ENCODE results near the gene ZNF563. TPM values are rescaled to one million over a fixed set of nuclear protein-coding genes. Genes with fewer than 3 reads are reported as not detected.
A peak's percentile ranks its signal among the peaks of the same experiment; 100 is the strongest.

Gene ZNF563
- total and polyA plus RNA-seq, 2 of the 8 experiments (the other 6 are each of a cell fraction or from before 2014, with no cell fraction given), result 0.91 to 2.3 TPM

DNA sequence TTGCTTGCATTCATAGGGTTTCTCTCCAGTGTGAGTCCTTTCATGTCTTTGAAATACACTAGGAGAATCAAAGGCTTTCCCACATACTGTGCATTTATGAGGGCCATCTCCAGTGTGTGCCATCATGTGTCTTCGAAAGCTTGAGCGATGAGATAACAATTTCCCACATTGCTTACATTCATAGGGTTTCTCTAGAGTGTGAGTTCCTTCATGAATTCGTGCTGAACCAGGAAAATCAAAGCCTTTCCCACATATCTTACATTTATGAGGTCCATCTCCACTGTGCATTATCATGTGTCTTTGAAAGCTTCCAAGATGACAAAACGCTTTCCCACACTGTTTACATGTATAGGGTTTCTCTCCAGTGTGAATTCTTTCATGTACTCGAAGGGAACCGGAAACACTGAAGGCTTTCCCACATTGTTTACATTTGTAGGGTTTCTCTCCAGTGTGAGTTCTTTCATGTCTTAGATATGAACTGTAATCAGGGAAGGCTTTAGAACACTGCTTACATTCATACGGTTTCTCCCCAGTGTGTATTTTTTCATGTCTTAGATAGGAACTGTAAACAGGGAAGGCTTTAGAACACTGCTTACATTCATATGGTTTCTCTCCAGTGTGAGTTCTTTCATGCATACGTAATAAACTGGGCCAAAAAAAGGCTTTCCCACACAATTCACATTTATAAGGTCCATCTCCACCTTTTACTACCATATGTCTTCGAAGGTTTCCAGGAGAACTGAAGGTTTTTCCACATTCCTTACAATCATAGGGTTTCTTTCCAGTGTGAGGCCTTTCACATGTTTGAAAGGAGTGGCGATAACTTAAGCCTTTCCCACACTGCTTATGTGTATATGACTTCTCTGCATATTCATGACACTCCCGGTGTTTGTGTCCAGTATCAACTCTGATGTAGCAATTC, 60.2 kb downstream of the ZNF563 start:
- H3K27ac ChIP-seq (ENCODE audit: low read depth, low read length), result no peak overlapping the region
- no peaks in the 10 kb centered on the region for H3K23me2 ChIP-seq (ENCODE audit: low read depth, low read length)
- POLR2A ChIA-PET (ENCODE audit: partially characterized antibody), result no interaction called here
- H3K23ac ChIP-seq (ENCODE audit: insufficient read length), result no peak overlapping the region
- peaks cover 0 to 1% (median 0%) of the 10 kb centered on the region in 4 experiments; a peak in 1 of 7 replicates for H3K27me3 ChIP-seq (replicated peaks in 1 of 4; ENCODE audit: control insufficient read depth in 3 of 4, extremely low read depth in 1 of 4, insufficient read depth in 3 of 4, low read length in 3 of 4)
- H3K14ac ChIP-seq (ENCODE audit: insufficient read length), result no peak overlapping the region
- H2AK5ac ChIP-seq (ENCODE audit: low read depth, low read length), result no peak overlapping the region
- no peak overlapping the region for H3K56ac ChIP-seq (replicated peaks; ENCODE audit: insufficient read length, low read depth, low read length)
- no peak overlapping the region for H4K5ac ChIP-seq (ENCODE audit: insufficient read length, low read depth, low read length)
- CTCF ChIA-PET (ENCODE audit: partially characterized antibody), result no interaction called here
- FAIRE-seq (no peak), DNase-seq (ENCODE audit: low read depth in 1 of 2, low spot score in 2 of 2) (no peak)
- no peaks in the 10 kb centered on the region for H3K79me1 ChIP-seq (ENCODE audit: low read depth, low read length)
- no peak overlapping the region for H2BK5ac ChIP-seq (ENCODE audit: low read depth, low read length)
- H3K4me1 ChIP-seq (replicated peaks in 1 of 4; ENCODE audit: control insufficient read depth in 3 of 4, insufficient read depth in 4 of 4, low read length in 3 of 4), result no peaks in the 10 kb centered on the region
- H4K20me1 ChIP-seq (replicated peaks in 1 of 2; ENCODE audit: control insufficient read depth in 1 of 2, insufficient read depth in 2 of 2, low read length in 2 of 2), result no peaks in the 10 kb centered on the region
- no peak overlapping the region for H2BK20ac ChIP-seq (ENCODE audit: low read length)
- no peak overlapping the region for H2BK15ac ChIP-seq (ENCODE audit: low read length)
- H2BK120ac ChIP-seq (replicated peaks; ENCODE audit: low read depth, low read length), result no peak overlapping the region
- H3K36me3 ChIP-seq (ENCODE audit: control insufficient read depth in 2 of 4, insufficient read depth in 4 of 4, low read length in 3 of 4), result peaks cover 0 to 50% (median 17%) of the 10 kb centered on the region in 4 experiments; a peak in 5 of 8 replicates
- no peak overlapping the region for H4K91ac ChIP-seq (replicated peaks; ENCODE audit: insufficient read length, low read length)
- H3K4ac ChIP-seq (replicated peaks; ENCODE audit: insufficient read length, low read depth, low read length), result no peak overlapping the region
- H3K79me2 ChIP-seq (ENCODE audit: control insufficient read depth in 1 of 2, insufficient read depth in 2 of 2, low read length in 2 of 2), result no peaks in the 10 kb centered on the region
- no peak overlapping the region for H3K4me2 ChIP-seq (ENCODE audit: insufficient read depth in 1 of 2, low read depth in 2 of 2, low read length in 2 of 2)
- WGBS, 2 experiments (ENCODE audit: extremely low coverage in 1 of 2, insufficient coverage in 1 of 2, insufficient read length in 1 of 2, insufficient replicate concordance in 2 of 2, low coverage in 1 of 2, low lambda C conversion rate in 2 of 2, missing lambda C conversion rate in 1 of 2), result 91% methylated on average over 11 of the region's 11 CpGs; no CpG with 5 or more reads in 1 of the 2 experiments
- no peak overlapping the region for H3K4me3 ChIP-seq (ENCODE audit: extremely low read depth in 1 of 4, insufficient read depth in 2 of 4, low read depth in 3 of 4, low read length in 4 of 4)
- H3K9me3 ChIP-seq (ENCODE audit: insufficient read depth in 2 of 2, low read depth in 1 of 2, low read length in 1 of 2), result peaks cover 72 to 84% of the 10 kb centered on the region in 2 experiments
- H2BK12ac ChIP-seq (ENCODE audit: low read depth, low read length), result no peak overlapping the region
- no peak overlapping the region for H2AFZ ChIP-seq (ENCODE audit: low read length)
- no peak overlapping the region for H3K18ac ChIP-seq (ENCODE audit: extremely low read depth, low read length)
- TF ChIP-seq ATF3 (IDR thresholded peaks at IDR 0.05; ENCODE audit: insufficient read depth, low read depth, low read length) (no peak), ZNF274 (IDR thresholded peaks at IDR 0.05; ENCODE audit: borderline replicate concordance, extremely low read depth, low read length) (peak; percentile 64)
- H3K9ac ChIP-seq (replicated peaks in 1 of 4; ENCODE audit: extremely low read depth in 1 of 4, low read depth in 3 of 4, low read length in 3 of 4), result no peak overlapping the region
- no peak overlapping the region for H4K8ac ChIP-seq (ENCODE audit: extremely low read depth, insufficient read depth, low read length)
